Heart right ventricle (tissue), 16 donors: ENCODE results near the gene GPER1. TPM values are rescaled to one million over a fixed set of nuclear protein-coding genes. Genes with fewer than 3 reads are reported as not detected.
A peak's percentile ranks its signal among the peaks of the same experiment; 100 is the strongest.

Source experiments
- ATAC-seq, 8 donors: fragments of 200-7000 bp; cut with Tn5 transposase; one replicate each; pipeline ENCODE4 v1.9.1; 2020; ENCODE audit warnings: mild to moderate bottlenecking in 8 of 8, moderate library complexity in 8 of 8, moderate number of reproducible peaks in 1 of 8
- DNase-seq, 2 donors: peaks; one replicate each; pipeline ENCODE4 v3.0.0-alpha.2; 2020
- H3K27ac ChIP-seq, 10 donors: fragments of 200-600 bp; sonication (generic) in 2 of 10; one replicate each; pipeline versions ENCODE4 v1.5.0 to v1.8.0; 2020 to 2022; ENCODE audit warnings: mild to moderate bottlenecking in 3 of 10
- H3K27me3 ChIP-seq, 7 donors: fragments of 200-600 bp; one replicate each; pipeline ENCODE4 v1.8.0; 2021 to 2022; ENCODE audit warnings: mild to moderate bottlenecking in 2 of 7
- H3K36me3 ChIP-seq, 9 donors: fragments of 200-600 bp; sonication (generic) in 1 of 9; one replicate each; pipeline versions ENCODE4 v1.5.0 to v1.8.0; 2020 to 2022; ENCODE audit warnings: mild to moderate bottlenecking in 2 of 9
- H3K4me1 ChIP-seq, 9 donors: fragments of 200-600 bp; sonication (generic) in 1 of 9; one replicate each; pipeline versions ENCODE4 v1.5.0 to v1.8.0; 2020 to 2022; ENCODE audit warnings: mild to moderate bottlenecking in 4 of 9
- H3K4me3 ChIP-seq, 10 donors: fragments of 200-600 bp; sonication (generic) in 2 of 10; one replicate each; pipeline versions ENCODE4 v1.5.0 to v1.8.0; 2020 to 2022; ENCODE audit warnings: mild to moderate bottlenecking in 7 of 10, moderate library complexity in 2 of 10
- H3K9me3 ChIP-seq, 11 donors: fragments of 200-600 bp in 10 of 11; sonication (generic) in 2 of 11; one replicate each; pipeline versions ENCODE4 v1.5.0 to v1.8.0; 2013 to 2022; ENCODE audit warnings: mild to moderate bottlenecking in 2 of 11, control low read depth in 1 of 11, moderate library complexity in 1 of 11
- WGBS, 2 donors: extraction: QIAGEN DNeasy Blood & Tissue Kit; methylation state at CpG; one replicate each; pipeline ENCODE4 v1.1.7; 2013; ENCODE audit warnings: inconsistent platforms in 1 of 2; 5-methylcytosine and 5-hydroxymethylcytosine counted together
- intact Hi-C, 10 donors: fragments of 100-400 bp; cut with DNase I; formaldehyde crosslinking; loops; one replicate each; pipeline versions ENCODE4 v1.11.1 to v1.14.2; 2022
- polyA plus RNA-seq, 2 donors: library from polyadenylated mRNA; stranded (reverse); fragments of 200-250 nt; gene quantifications; one replicate each; pipeline ENCODE4 v1.2.3, GENCODE V29; 2013
- total RNA-seq, 10 donors: library from RNA; stranded (reverse); fragmentation: NEBNext Ultra II Directional in 3 of 10; extraction: Animal tissue kit (Norgen Biotek cat#: 25700) in 3 of 10; gene quantifications; one replicate each; pipeline versions ENCODE4 v1.2.1 to v1.2.4, GENCODE V29; 2021 to 2023
- TF ChIP-seq, protein P1 (sequence below), 9 donors: fragments of 200-600 bp; sonication (generic) in 2 of 9; IDR thresholded peaks; one replicate each; pipeline versions ENCODE4 v1.5.0 to v1.8.0; 2021 to 2022; ENCODE audit warnings: antibody characterized with exemption in 9 of 9, mild to moderate bottlenecking in 5 of 9, moderate library complexity in 1 of 9
- donor health status: Arrhythmogenic right ventricular cardiomyopathy.
- donor health status: ischemic (EF 13 %, LVEDD 7.1; RV severe dilation, severe dysfunction).
- donor health status: healthy with polysubstance abuse.
- donor health status: DM: no; HTN: yes; CAD: no.
- donor health status: DM: no; HTN: no; CAD: no.
- donor health status: ischemic (EF 25% LVEDD 6.9; RV normal size, moderate dysfunction).
- donor health status: ischemic (EF 25% LVEDD 5.7; RV mildly dilated, moderate dysfunction).
- donor health status: healthy.
- donor health status: DM: yes; HTN: yes; CAD: no.
- donor health status: Ischemic cardiomyopathy.
- donor health status: ischemic (EF 35%, LVEDD 5.7; RV mildly dilated, moderate dysfunction).
- donor health status: nonischemic (EF 11% LVEDD 7.7; RV severe dilation, severe dysfunction).
- donor health status: DM: yes; HTN: yes; CAD: no.
- donor health status: PGD.
- donor health status: ischemic (EF 29% LVEDD 5.4; RV normal size, mild dysfunction).
- donor health status: nonischemic (EF 23%, LVEDD 6.1; RV moderate dilation, normal function).

The GPER1 gene
- total and polyA plus RNA-seq, 12 donors: 1.1 to 4.7 (median 1.9) TPM

DNA sequence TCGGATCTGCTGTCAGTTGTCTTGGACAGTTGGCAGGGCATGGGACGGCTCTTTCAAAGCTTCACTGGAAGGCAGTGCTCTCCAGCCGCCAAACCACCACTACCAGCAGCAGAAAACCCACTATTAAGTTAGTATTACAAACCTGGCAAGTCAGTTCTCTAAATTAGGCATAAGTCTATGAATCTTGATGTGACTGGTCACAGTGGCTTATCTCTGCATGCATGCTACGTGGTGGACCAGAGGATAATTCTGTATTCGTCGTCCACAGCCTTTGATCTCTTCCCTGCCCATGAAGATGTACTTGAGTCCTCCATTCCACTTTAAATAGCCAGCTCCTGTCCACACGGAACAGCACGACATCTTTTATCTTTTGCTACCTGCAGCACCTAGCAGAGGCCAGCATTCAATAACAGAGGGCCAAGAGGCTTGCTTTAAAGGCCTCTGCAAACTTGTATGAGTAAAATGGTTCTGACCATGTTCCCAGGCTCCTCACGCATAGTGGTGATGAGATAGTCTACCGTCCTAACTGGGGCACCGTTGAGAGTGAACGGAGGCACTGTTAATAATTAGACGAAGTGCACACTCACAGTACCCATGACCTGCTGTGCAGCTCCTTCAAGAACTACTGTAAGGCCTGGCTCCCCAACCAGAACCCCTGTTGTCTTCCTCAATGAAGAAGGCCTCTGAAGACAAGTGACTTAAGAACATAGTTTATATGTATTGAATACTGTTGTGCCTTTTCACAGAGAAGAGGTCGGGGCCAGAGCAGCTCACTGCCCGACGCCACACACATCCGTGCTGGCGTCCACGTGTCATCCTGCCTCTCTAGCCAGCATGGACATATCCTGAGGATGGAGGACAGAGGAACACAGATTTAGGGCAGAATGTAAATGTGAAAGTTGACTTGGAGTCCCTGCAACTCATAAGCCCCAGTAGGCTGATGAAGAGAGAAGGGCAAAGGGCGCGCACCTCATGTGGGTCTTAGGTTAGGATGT, 42.5 kb upstream of the GPER1 start:
- ATAC-seq (no peak), DNase-seq (no peak)
- Histone ChIP-seq H3K4me1 (peaks cover 21 to 96% (median 80%) of the 10 kb centered on the region in 9 donors), H3K27me3 (no peaks in the 10 kb centered on the region), H3K27ac (peak overlapping the region; percentile 78 to 97 (median 92)), H3K4me3 (peak overlapping the region; percentile 64 to 99 (median 79)), H3K9me3 (no peaks in the 10 kb centered on the region), H3K36me3 (no peaks in the 10 kb centered on the region)
- 64% methylated on average over 21 of the region's 21 CpGs for WGBS, 2 donors
- intact Hi-C loops: no loop called here
- TF ChIP-seq, protein P1, sequence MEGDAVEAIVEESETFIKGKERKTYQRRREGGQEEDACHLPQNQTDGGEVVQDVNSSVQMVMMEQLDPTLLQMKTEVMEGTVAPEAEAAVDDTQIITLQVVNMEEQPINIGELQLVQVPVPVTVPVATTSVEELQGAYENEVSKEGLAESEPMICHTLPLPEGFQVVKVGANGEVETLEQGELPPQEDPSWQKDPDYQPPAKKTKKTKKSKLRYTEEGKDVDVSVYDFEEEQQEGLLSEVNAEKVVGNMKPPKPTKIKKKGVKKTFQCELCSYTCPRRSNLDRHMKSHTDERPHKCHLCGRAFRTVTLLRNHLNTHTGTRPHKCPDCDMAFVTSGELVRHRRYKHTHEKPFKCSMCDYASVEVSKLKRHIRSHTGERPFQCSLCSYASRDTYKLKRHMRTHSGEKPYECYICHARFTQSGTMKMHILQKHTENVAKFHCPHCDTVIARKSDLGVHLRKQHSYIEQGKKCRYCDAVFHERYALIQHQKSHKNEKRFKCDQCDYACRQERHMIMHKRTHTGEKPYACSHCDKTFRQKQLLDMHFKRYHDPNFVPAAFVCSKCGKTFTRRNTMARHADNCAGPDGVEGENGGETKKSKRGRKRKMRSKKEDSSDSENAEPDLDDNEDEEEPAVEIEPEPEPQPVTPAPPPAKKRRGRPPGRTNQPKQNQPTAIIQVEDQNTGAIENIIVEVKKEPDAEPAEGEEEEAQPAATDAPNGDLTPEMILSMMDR (IDR thresholded peaks at IDR 0.05): peak in 1 of 9 donors; percentile 3

DNA sequence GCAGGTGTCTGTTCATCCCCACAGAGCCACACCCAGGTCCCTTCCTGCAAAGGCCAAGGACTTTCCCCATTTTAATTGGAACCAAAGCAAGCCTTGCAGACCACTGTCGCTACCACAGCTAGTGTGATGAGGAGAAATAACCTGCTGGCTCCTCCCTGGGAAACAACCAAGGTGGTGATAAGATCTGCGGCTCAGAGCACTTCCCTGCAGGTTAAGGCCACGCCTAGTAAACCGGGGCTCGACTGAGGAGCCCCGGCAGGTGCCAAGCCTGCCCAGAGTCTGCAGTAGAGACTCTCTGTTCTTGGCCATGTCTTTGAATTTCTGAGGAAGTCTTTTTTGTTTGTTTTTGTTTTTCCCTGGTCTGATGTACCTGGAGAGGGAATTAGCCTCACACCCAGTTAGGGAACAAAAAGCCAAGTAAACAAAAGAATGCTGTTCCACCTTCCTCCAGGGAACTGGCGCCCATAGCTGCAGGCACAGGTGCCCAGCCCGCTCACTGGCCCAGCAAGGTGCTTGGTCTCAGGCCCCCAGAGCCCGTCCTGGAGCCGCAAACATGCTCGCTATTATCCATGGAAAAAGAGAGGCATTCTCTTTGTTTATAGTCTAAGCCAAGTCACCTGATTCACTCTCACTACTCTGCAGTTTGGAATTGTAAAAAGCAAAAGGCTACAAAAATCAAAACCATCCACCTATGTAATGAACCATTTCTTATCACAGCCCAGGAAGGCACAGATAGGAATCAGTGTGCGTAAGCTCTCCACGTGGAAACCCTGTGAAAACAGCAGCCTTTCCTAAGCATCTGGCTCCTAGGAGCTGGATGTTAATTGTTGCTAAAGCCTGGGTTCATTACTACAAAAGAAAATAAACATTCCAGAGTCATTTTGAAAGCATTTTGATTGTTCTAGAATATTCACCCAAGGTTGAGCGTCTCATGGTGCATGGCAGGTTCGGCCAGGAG, 40.9 kb upstream of the GPER1 start:
- TF ChIP-seq, protein P1 (IDR thresholded peaks at IDR 0.05): no peak
- Histone ChIP-seq H3K36me3 (no peaks in the 10 kb centered on the region), H3K27me3 (no peaks in the 10 kb centered on the region), H3K9me3 (no peaks in the 10 kb centered on the region), H3K27ac (peak overlapping the region in 1 of 10 donors; percentile 95), H3K4me1 (peaks cover 28 to 96% (median 87%) of the 10 kb centered on the region in 9 donors), H3K4me3 (no peak overlapping the region)
- ATAC-seq (no peak), DNase-seq (no peak)
- 87 to 89% methylated on average over 15 of the region's 15 CpGs for WGBS, 2 donors
- intact Hi-C loops: no loop called here

DNA sequence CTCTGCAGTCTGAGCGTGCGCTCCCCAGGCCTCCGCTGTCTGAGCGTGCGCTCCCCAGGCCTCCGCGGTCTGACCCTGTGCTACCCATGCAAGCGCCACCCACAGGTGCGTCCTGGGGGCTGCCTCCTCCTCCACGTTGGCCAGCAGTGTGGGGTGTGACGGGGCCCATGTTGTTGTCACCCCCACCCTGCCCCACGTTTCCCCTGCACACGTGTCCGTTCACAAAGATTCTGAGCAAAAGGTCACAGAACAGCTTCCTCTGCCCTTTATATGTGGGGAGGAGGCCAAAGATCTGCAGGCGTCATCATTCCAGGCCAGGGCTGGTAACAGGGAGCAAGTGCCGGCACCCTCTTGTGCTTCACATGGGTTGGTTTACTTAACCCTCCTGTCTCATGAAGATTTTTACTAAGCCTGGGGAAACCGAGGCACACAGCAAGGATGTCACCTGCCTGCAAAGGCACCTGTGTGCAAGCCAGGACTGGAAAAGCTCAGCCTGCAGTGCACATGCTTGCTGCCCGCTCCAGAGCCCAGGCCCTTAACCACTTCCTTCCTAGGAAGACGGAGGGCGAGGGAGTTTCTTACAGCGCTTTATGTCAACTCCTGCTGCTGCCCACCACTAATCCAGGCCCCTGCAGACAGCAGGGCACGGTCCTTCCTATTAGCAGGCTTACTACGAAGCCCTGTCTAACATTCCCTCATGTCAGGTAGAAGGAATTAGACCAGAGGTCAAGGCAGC, 38.7 kb upstream of the GPER1 start:
- intact Hi-C loops: no loop called here
- 60 to 61% methylated on average over 23 of the region's 23 CpGs for WGBS, 2 donors
- Histone ChIP-seq H3K4me3 (no peak overlapping the region), H3K4me1 (peaks cover 31 to 96% (median 88%) of the 10 kb centered on the region in 9 donors), H3K9me3 (no peaks in the 10 kb centered on the region), H3K27ac (peak overlapping the region in 9 of 10 donors; percentile 28 to 95 (median 88)), H3K36me3 (no peaks in the 10 kb centered on the region), H3K27me3 (no peaks in the 10 kb centered on the region)
- ATAC-seq (peak in 5 of 8 donors; percentile 2 to 17 (median 11)), DNase-seq (peak in 1 of 2 donors; percentile 31)
- TF ChIP-seq, protein P1 (IDR thresholded peaks at IDR 0.05): no peak
